Endodermal cell (in vitro differentiated cells): Measurements from ENCODE around the gene KCNE4. TPM values are rescaled to one million over a fixed set of nuclear protein-coding genes. Genes with fewer than 3 reads are reported as not detected.

ENCODE experiments used
- DNase-seq: peaks from one replicate; pipeline ENCODE4 v3.0.0-alpha.2; 2017
- H3K27ac ChIP-seq: 2 replicates; pipeline ENCODE4 v1.5.1; 2013; ENCODE audit warnings: mild to moderate bottlenecking, low read depth, low read length, moderate library complexity
- H3K27me3 ChIP-seq: 2 replicates; pipeline ENCODE4 v1.6.1; 2013; ENCODE audit warnings: mild to moderate bottlenecking, low read length, moderate library complexity; ENCODE audit not compliant: insufficient read depth, control insufficient read depth, poor library complexity, severe bottlenecking
- H3K36me3 ChIP-seq: 2 replicates; pipeline ENCODE4 v1.7.0; 2013; ENCODE audit warnings: mild to moderate bottlenecking, low read length, moderate library complexity; ENCODE audit not compliant: control insufficient read depth, insufficient read depth
- H3K4me1 ChIP-seq: one replicate; pipeline ENCODE4 v1.7.0; 2013; ENCODE audit warnings: low read length; ENCODE audit not compliant: control insufficient read depth, insufficient read depth
- H3K4me3 ChIP-seq: 2 replicates; pipeline ENCODE4 v1.5.1; 2013; ENCODE audit warnings: mild to moderate bottlenecking, low read length, moderate library complexity
- H3K9ac ChIP-seq: 2 replicates; pipeline ENCODE4 v1.6.1; 2013; ENCODE audit warnings: mild to moderate bottlenecking, low read length, moderate library complexity; ENCODE audit not compliant: poor library complexity, severe bottlenecking; ENCODE audit errors: extremely low read depth
- H3K9me3 ChIP-seq: 2 replicates; pipeline ENCODE4 v1.6.1; 2013; ENCODE audit warnings: mild to moderate bottlenecking, low read length, moderate library complexity; ENCODE audit not compliant: control insufficient read depth
- H3K27ac Mint-ChIP-seq: 2 replicates; pipeline ENCODE4 v1.8.0; 2020; ENCODE audit warnings: mixed read lengths
- H3K27me3 Mint-ChIP-seq: 2 replicates; pipeline ENCODE4 v1.8.0; 2021; ENCODE audit warnings: mild to moderate bottlenecking, mixed read lengths; ENCODE audit not compliant: insufficient read depth
- H3K36me3 Mint-ChIP-seq: 2 replicates; pipeline ENCODE4 v1.8.0; 2020; ENCODE audit warnings: low read depth, mixed read lengths
- H3K4me1 Mint-ChIP-seq: 2 replicates; pipeline ENCODE4 v1.8.0; 2020; ENCODE audit warnings: mixed read lengths
- H3K4me3 Mint-ChIP-seq: 2 replicates; pipeline ENCODE4 v1.8.0; 2020; ENCODE audit warnings: mild to moderate bottlenecking, moderate library complexity, mixed read lengths
- H3K9me3 Mint-ChIP-seq: 2 replicates; pipeline ENCODE4 v1.8.0; 2020; ENCODE audit warnings: mild to moderate bottlenecking, mixed read lengths
- CTCF ChIP-seq: fragments of 200-600 bp; sonication (generic); conservative IDR thresholded peaks from 2 replicates; pipeline ENCODE4 v1.5.0; 2021; ENCODE audit warnings: antibody characterized with exemption, mild to moderate bottlenecking
- WGBS, 2 experiments: methylation state at CpG; one replicate each; pipeline versions ENCODE4 v1.1.5 to v1.1.7; 2013; ENCODE audit warnings: missing lambda C conversion rate in 2 of 2, mixed read lengths in 1 of 2; ENCODE audit not compliant: insufficient coverage in 1 of 2, insufficient read length in 1 of 2; 5-methylcytosine and 5-hydroxymethylcytosine counted together
- total RNA-seq, 2 donors: library from RNA; stranded (reverse); fragmentation: NEBNext Ultra II Directional in 1 of 2; extraction: Animal tissue kit (Norgen Biotek cat#: 25700) in 1 of 2; gene quantifications; 2 replicates in 1 of 2; 3 replicates in 1 of 2; pipeline ENCODE4 v1.2.1, GENCODE V29; 2021

Gene KCNE4
- total RNA-seq, 2 donors from 2014 or later, result 0.22 TPM; not detected in 1

GRCh38 chr2:223065107-223065506, 13.1 kb downstream of the KCNE4 start:
- H3K27ac ChIP-seq, result no peak overlapping the region

GRCh38 chr2:223066721-223067120, 14.7 kb downstream of the KCNE4 start:
- Mint-ChIP-seq H3K27ac (no peak overlapping the region), H3K4me1 (peaks cover 2% of the 10 kb centered on the region), H3K36me3 (no peaks in the 10 kb centered on the region), H3K4me3 (no peak overlapping the region), H3K27me3 (no peaks in the 10 kb centered on the region), H3K9me3 (no peaks in the 10 kb centered on the region)
- Histone ChIP-seq H3K27me3 (no peaks in the 10 kb centered on the region), H3K9ac (no peak overlapping the region), H3K36me3 (no peaks in the 10 kb centered on the region), H3K27ac (no peak overlapping the region), H3K4me3 (no peak overlapping the region), H3K4me1 (no peaks in the 10 kb centered on the region), H3K9me3 (no peaks in the 10 kb centered on the region)
- TF ChIP-seq CTCF, result no peak
- DNase-seq, result no peak
- 89 to 90% methylated on average over 4 to 5 of the region's 5 CpGs for WGBS, 2 experiments

More at GRCh38 chr2:223065107-223065506, 13.1 kb downstream of the KCNE4 start:
- 95 to 100% methylated on average over 2 to 4 of the region's 5 CpGs for WGBS, 2 experiments
- Mint-ChIP-seq H3K4me1 (peaks cover 2% of the 10 kb centered on the region), H3K27me3 (no peaks in the 10 kb centered on the region), H3K4me3 (no peak overlapping the region), H3K36me3 (no peaks in the 10 kb centered on the region), H3K9me3 (no peaks in the 10 kb centered on the region), H3K27ac (no peak overlapping the region)
- no peaks in the 10 kb centered on the region for H3K27me3 ChIP-seq
- no peak for TF ChIP-seq CTCF
- H3K4me1 ChIP-seq, result no peaks in the 10 kb centered on the region
- H3K9me3 ChIP-seq, result no peaks in the 10 kb centered on the region
- no peak overlapping the region for H3K9ac ChIP-seq
- H3K4me3 ChIP-seq, result no peak overlapping the region
- no peak for DNase-seq
- no peaks in the 10 kb centered on the region for H3K36me3 ChIP-seq

- H3K36me3 ChIP-seq, result no peaks in the 10 kb centered on the region
- peaks cover 2% of the 10 kb centered on the region for H3K27me3 Mint-ChIP-seq
- 89 to 100% methylated on average over 2 of the region's 2 CpGs for WGBS, 2 experiments
- no peaks in the 10 kb centered on the region for H3K4me1 ChIP-seq
- no peak overlapping the region for H3K27ac Mint-ChIP-seq
- H3K9me3 ChIP-seq, result no peaks in the 10 kb centered on the region
- no peak for TF ChIP-seq CTCF
- H3K4me3 Mint-ChIP-seq, result no peak overlapping the region
- H3K4me3 ChIP-seq, result no peak overlapping the region
- DNase-seq, result no peak
- H3K4me1 Mint-ChIP-seq, result peaks cover 2% of the 10 kb centered on the region
- H3K27me3 ChIP-seq, result no peaks in the 10 kb centered on the region
- H3K27ac ChIP-seq, result no peak overlapping the region
- H3K9ac ChIP-seq, result no peak overlapping the region
- H3K9me3 Mint-ChIP-seq, result no peaks in the 10 kb centered on the region
- H3K36me3 Mint-ChIP-seq, result no peaks in the 10 kb centered on the region
Observed at GRCh38 chr2:223068071-223068470, 16.1 kb downstream of the KCNE4 start.
